GM19438 (cell line): ENCODE results near the gene UBE2I.
"Not testable (repeated sequence)": the region's sequence is repeated elsewhere in the genome, so short reads cannot be mapped to it uniquely, and the experiment has no call there.

Experiments
- ATAC-seq: cut with Tn5 transposase; IDR thresholded peaks from one replicate; pipeline ENCODE4 v1.9.1; 2021; ENCODE audit warnings: low read depth; ENCODE audit not compliant: unreplicated experiment

UBE2I gene

DNA sequence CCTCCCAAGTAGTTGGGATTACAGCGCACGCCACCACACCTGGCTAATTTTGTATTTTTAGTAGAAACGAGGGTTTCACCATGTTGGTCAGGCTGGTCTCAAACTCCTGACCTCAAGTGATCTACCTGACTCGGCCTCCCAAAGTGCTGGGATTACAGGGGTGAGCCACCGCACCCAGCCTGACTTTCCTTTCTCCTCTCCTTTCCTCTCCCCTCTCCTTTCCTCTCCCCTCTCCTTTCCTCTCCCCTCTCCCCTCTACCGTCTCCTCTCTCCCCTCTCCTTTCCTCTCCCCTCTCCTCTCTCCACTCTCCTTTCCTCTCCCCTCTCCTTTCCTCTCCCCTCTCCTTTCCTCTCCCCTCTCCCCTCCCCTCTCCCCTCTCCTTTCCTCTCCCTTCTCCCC, 17.2 kb upstream of the UBE2I start:
- not testable (repeated sequence) for ATAC-seq

DNA sequence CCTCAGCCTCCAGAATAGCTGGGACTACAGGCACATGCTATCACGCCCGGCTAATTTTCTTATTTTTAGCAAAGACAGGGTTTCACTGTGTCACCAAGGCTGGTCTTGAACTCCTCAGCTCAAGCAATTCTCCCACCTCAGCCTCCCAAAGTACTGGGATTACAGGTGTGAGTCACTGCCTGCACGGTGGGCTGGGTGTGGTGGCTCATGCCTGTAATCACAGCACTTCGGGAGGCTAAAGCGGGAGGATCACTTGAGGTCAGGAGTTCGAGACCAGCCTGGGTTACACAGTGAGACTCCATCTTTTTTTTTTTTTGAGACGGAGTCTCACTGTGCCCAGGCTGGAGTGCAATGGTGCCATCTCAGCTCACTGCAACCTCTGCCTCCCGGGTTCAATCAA, 16.6 kb upstream of the UBE2I start:
- ATAC-seq, result not testable (repeated sequence)

DNA sequence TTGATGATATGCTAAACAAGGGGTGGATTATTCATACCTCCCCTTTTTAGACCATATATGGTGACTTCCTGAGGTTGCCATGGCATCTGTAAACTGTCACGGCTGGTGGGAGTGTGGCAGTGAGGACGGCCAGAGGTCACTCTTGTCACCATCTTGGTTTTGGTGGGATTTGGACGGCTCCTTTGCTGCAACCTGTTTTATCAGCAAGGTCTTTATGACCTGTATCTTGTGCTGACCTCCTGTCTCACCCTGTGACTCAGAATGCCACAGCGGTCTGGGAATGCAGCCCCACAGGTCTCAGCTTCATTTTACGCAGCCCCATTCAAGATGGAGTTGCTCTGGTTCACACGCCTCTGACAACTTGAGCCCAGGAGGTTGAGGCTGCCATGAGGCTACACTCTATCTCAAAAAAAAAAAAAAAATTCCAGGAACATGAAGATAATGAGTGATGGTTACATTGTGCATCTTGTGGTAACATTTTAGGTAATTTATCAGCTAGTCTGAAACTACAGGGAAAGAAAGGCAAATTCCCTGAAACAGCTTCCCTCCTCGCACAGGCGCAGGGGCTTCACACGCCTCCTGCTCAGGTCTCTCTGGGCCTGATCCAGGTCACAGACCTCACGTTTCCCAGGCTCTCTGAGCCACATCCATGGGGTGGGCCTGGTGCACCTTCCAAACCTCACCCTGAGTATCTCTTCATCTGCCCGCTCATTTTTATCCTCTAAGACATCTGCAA, 15.3 kb upstream of the UBE2I start:
- ATAC-seq, result no peak

DNA sequence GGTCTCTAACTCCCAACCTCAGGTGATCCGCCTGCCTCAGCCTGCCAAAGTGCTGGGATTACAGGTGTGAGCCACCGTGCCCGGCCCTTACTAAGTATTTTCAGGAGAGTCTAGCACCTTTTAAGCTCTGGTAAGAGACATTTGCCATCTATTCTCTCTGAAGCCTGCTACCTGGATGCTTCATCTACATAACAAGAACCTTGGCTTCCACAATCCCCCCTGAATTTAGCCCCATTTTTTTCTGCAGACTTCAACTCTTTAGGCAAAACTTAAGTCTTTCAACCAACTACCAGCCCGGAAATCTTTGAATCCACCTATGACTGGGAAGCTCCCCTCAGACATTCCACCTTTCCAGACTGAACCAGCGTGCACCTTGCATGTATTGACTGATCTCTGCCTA, 14.0 kb upstream of the UBE2I start:
- ATAC-seq, result no peak

DNA sequence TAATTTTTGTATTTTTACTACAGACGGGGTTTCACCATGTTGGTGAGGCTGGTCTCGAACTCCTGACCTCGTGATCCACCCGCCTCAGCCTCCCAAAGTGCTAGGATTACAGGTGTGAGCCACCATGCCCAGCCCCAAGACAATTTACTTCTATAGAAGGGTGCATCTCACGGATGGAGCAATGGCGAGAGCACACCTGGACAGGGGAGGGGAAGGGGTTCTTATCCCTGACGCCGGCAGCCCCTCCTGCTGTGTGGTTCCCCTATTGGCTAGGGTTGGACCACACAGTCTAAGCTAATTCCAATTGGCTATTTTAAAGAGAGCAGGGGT, 12.8 kb upstream of the UBE2I start:
- ATAC-seq, result not testable (repeated sequence)

DNA sequence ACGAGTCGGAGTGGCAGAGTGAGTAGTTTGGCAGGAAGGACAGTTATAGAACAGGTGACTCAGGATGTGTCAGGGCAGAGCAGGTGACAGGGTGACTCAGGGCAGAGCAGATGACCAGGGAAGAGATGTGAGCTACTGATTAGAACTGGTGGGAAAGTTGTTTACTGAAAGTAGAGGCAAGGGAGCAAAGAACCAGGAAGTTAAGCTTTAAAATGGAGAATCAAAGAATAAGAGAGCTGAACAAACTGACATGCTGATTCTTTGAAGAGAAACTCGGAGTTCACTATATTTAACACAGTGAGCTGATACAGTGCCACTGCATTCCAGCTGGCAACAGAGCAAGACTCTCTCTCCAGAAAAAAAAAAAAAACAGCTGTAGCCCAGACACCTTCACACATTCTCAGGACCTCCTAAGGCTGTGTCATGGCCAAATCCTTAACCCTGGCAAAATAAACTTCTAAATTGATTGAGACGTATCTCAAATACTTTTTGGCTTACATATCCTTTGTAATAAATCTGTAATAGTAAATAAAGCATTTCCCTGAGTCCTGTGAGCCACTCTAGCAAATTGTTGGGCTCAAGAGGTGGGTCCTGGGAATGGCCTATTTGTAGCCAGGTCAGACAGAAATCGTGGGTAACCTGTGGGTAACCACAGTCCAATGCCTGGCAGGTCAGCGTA, 12.3 kb upstream of the UBE2I start:
- no peak for ATAC-seq

DNA sequence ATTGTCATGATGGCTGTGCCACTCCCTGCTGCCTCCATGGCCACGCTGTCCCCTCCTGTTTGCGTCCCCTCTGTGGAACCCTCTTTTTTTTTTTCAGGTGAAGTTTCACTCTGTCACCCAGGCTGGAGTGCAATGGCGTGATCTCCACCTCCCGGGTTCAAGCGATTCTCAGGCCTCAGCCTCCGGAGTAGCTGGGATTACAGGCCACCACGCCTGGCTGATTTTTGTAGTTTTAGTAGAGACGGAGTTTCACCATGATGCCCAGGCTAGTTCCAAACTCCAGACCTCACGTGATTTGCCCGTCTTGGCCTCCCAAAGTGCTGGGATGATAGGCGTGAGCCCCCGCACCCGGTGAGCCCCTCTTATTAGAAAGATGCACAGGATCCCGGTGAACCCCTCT, 11.0 kb upstream of the UBE2I start:
- ATAC-seq, result no peak

DNA sequence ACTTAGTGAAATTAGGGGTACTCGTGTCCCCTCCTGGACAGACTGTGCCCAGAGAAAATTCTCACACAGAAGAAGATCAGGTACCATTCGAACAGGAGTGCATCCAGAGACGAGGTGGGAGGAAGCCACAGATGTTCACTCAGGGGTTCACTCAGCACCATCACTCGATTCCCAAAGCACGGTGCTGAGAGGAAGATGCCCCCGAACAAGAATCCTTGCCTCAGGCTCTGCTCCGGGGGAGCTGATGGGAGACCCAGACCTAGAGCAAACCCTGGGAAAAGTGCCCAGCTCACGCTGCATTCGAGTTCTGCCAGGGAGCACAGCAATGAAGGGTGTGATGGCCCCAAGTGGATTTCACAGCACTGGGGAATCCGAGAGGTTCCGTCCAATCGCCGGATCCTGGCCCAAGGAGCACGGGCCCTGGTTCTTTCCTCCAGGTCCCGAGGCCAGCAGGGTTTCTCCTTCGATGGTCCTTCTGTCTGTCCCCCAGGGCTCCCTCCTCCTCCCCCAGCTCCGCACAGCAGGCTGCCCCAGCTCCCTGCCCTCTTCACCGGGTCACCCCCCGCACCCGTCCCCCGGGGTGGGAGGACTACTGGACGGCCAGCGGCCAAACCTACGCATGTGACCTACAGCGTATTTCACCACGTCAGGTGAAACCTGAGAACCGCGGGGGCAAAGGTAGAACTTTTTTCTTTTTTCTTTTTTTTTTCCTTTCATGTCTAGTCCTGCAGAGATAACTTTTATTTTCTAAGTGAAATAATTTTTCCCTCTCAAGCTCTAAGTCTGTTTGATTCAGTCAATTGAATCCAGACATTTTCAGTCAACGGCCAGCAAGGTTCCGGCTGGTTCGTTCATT, 10.2 kb upstream of the UBE2I start:
- no peak for ATAC-seq

DNA sequence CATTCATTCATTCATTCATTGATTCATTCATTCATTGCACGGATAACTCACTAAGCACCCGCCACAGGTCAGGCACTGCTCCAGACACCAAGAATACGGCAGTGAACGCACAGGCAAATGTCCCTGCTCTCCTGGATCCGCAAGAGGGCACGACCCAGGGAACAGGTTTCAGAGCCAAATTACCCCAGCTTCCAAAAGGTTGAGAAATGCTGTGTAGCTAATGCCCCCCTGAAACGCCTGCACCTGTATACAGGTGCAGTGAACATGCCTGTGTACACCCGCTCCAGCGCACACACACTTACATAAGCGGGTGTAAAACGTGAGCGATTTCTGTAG, 9.6 kb upstream of the UBE2I start:
- ATAC-seq, result no peak

DNA sequence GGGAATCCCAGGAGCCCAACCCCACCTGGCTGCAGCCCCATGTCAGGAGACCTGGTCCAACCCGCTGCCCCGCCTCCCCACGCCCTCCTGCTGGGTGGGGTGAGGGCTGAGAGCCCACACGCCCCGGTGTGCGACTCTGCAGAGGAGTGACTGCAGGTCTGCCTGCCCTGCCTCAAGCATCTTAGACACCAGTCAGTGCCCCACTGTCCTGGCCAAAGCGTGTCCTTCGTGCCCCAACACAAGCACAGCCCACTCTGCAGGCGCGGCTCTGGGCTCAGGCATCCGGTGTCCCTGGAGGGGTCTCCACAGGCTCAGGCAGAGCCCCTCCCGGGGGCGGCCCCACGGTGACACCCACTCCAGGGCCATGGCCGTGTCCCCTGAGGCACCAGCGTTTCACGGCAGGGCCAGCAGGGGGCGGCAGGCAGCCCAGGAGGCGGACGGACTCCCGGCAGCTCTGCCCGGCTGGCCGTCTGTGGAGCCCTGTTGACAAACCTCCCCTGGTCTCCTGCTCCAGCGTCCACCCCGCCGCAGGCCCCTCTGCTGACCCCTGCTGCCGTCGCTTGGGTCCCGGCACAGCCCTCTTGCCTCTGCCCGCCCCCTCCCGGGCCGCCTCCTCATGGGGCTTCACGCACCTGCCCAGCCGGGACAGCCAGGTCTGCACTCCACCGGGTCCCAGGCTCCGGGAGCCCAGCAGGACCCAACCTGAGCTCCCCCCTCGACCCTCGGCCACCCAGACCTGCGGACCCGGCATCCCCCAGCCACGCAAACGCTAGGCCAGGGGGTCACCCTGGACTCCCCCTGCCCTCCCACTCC, 8.6 kb upstream of the UBE2I start:
- ATAC-seq, result no peak

DNA sequence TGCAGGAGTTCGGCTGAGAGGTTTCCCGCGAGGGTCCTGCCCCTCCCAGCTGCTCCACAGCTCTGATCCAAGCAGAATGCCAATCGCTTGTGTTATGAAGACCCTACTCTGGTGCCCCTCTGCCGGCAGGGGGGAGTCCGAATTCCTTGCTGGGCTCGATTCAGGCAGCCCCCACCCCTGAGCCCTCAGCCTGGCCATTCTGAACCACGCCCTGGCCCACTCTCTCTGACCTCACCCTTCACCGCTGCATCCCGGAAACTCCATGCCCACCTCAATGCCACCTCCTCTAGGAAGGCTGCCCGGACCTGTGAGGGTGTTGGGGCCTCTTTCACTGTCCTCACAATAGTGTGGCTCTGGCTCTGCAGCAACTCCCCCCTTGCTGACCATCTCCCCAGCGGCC, 7.9 kb upstream of the UBE2I start:
- ATAC-seq, result no peak

DNA sequence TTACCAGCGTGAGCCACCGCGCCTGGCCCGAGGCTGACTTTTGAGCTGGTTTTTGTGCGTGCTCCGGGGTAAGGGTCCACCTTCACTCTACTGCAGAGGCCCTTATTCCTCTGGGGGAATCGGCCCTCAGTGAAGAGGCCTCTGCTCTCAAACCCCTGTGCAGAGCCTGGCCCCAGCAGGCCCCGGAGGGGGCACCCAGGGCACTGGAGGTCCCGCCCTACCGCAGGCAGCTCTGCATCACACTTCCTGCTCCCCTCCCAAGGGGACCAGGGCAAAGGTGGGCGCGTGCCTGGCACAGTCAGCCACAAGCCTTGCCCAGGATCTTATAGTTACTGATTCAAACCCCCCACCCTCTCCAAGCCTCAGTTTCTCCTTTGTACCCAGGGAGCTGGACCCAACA, 3.6 kb upstream of the UBE2I start:
- ATAC-seq, result no peak

DNA sequence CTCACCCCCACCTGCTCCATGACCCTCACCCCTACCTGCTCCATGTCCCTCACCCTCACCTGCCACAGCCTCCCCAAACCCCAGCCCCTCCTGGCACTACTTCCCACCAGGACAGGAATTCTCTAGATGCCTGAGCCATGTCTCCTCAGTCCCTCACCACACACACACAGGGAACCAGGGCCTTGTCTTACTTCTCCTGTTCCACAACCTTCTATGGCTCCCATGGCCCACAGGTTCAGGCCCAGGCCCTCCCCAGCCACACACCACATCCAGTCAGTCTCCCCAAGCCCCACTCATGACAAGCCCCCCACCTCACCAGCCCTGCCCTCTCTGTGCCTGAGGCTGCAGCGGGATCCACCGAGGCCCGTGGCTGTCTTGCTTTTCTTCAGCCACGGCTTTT, 3.1 kb upstream of the UBE2I start:
- no peak for ATAC-seq

DNA sequence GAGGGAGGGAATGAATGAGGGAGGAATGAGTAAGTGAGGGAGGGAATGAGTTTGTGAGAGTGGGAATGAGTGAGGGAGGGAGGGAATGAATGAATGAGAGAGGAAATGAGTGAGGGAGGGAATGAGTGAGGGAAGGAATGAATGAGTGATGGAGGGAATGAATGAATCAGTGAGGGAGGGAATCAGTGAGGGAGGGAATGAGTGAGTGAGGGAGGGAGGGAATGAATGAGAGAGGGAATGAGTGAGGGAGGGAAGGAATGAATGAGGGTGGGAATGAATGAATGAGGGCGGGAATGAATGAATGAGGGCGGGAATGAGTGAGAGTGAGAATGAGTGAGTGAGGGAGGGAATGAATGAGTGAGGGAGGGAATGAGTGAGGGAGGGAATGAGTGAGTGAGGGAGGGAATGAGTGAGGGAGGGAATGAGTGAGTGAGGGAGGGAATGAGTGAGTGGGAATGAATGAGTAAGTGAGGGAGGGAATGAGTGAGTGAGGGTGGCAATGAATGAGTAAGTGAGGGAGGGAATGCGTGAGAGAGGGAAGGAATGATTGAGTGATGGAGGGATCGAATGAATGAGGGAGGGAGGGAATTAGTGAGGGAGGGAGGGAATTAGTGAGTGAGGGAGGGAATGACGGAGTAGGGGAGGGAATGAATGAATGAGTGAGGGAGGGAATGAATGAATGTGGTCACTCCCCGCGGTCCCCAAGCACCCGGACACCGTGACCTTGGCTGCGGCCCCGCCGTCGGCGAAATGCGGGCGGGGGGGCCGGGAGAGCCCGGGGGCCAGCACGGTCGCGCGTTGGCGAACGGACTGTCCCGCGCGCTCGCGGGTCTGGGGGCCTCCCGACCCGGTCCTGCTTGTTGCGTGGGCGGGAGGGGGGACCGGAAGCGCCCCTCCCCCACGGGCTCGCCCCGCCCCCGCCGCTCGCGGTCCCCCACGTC, 1.1 kb upstream of the UBE2I start:
- peak; percentile 4 for ATAC-seq

DNA sequence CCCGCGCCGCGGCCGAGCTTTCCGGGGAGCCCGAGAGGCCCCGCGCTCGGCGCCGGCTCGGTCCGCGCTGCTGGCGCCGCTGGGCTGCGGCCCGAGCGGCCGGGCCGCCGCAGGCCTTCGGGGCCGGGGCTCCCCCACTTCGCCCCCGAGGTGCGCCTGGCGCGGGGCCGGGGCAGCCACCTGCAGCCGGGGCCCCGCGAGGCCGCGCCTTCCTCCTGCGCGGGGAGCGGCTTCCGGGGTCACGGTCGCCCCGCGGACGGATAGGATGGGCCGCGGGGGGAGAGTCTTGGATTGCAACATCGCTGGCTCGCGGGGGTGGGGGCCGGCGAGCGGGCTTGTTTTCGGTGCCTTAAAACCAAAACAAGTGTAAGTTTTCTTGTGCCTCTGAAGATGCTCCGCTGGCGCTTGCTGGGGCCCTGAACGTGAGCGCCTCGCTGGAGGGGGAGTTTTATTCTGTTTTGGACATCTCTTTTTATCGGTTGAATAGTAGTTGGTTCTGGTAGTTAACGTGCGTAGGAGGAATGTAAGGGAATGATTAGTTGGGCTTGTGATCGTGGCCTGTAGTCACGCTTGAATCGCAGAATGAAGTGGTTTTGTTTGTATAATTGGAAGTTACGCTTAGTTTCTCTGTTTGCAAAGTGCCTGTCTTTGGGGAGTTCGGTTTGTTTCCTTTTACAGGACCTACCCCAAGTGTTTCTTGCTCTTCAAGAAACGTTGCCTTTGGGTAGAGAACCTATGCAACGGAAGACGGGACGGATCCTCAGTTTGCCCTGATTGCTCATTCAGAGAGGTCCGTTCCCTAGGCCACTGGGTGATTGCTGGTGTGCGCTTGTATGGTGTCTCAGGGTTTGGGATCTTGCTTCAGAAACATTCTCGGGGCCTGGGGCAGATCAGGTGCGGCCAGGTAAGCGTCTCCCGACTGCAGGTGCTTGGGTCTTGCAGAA, 724 bp downstream of the UBE2I start:
- peak; percentile 4 for ATAC-seq

DNA sequence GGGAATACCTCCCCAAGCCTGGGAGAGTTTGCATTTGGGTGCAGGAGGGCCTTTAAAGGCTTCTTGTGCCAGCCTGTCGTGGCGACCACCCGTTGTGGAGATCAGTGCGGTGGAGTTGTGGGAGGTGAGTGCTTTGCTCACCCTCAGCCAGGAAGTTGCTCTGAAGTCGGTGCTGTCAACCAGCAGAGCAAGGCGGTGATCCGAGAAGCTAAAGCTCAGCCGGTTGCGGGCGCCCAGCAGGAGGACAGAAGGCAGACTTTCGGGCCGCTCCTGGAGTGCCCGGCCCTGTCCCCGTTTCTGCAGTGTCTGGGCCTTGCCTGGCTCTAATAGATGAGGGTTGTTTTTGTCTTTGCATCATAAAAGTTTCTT, 1.4 kb downstream of the UBE2I start:
- no peak for ATAC-seq

DNA sequence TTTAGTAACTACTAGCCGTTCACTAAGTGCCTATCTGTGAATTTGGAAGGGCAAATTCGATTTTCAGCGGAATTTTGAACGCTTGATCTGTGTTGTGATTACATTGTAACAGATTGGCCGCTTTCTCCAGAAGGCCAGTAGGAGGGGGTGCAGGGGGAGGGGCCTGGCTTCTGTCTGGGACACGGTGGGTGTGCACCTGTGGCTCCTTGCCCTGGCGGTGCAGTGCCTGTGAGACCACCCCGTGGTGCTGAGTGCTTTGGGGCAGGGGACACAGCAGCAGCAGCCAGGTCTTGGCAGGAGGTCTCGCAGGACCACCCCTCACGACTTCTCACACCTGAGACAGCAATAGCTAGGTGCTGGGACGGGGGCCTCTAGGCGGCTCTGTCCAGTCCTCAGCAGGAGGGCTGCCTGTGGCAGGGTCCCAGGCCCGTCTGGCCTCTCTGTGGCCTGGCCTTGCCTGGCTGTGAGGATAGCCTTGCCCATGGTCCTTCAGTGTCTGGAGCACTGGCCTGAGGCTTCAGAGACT, 1.8 kb downstream of the UBE2I start:
- no peak for ATAC-seq

DNA sequence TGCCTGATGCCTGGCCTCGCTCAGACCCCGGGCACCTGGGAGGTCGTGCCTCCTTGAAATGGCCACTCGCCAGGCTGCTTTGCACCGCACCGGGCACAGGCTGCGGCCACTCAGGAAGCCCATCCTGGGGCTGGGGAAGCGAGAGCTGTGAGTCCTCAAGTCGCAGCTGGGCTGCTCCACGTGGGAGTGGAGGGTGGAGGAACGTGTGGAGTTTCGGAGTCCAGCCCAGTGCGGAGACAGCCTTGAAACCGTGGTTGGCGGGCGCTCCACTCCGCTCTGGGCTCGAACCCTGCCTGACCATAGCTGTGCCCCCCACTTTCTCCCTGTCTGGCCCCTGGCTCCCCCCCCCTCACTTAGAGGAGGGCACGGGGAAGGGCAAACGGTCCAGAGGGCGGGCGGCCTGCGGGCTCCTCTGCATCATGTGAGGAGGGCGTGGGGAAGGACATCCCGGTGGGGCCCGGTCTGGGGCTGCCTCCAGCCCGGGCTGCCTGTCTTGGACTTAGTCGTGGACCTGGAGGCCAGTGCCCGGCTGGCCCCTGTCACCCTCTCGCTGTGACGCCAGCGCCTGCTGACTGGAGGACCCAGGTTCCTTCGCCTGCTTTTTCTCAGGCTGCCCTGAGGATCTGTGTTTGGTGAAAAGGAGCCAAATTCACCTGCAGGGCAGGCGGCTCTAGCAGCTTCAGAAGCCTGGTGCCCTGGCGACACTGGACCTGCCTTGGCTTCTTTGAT, 2.5 kb downstream of the UBE2I start:
- ATAC-seq, result no peak
